Left colon (tissue), 2 donors: ENCODE data around the gene ARHGEF16. TPM values are rescaled to one million over a fixed set of nuclear protein-coding genes. Genes with fewer than 3 reads are reported as not detected.
A peak's percentile ranks its signal among the peaks of the same experiment; 100 is the strongest.

Experiments used
- ATAC-seq: fragments of 200-7000 bp; cut with Tn5 transposase; one replicate; pipeline ENCODE4 v1.9.1; 2020; ENCODE audit warnings: mild to moderate bottlenecking, moderate library complexity
- DNase-seq, 2 donors: peaks; one replicate each; pipeline ENCODE4 v3.0.0-alpha.2; 2020
- intact Hi-C, 2 donors: fragments of 100-400 bp; cut with DNase I in 1 of 2; cut with micrococcal nuclease in 1 of 2; formaldehyde crosslinking; loops; one replicate each; pipeline versions ENCODE4 v1.11.2 to v1.14.0; 2022; cut with DNase I, micrococcal nuclease
- total RNA-seq, 2 donors: library from RNA; stranded (reverse); fragmentation: NEBNext Ultra II Directional; extraction: Animal tissue kit (Norgen Biotek cat#: 25700); gene quantifications; one replicate each; pipeline ENCODE4 v1.2.1, GENCODE V29; 2021
- donor health status: DM: no; HTN: no; CAD: no.
- donor health status: DM: yes; HTN: yes; CAD: no.

The ARHGEF16 gene
- total RNA-seq, 2 donors from 2014 or later: 92.4 to 113 TPM

DNA sequence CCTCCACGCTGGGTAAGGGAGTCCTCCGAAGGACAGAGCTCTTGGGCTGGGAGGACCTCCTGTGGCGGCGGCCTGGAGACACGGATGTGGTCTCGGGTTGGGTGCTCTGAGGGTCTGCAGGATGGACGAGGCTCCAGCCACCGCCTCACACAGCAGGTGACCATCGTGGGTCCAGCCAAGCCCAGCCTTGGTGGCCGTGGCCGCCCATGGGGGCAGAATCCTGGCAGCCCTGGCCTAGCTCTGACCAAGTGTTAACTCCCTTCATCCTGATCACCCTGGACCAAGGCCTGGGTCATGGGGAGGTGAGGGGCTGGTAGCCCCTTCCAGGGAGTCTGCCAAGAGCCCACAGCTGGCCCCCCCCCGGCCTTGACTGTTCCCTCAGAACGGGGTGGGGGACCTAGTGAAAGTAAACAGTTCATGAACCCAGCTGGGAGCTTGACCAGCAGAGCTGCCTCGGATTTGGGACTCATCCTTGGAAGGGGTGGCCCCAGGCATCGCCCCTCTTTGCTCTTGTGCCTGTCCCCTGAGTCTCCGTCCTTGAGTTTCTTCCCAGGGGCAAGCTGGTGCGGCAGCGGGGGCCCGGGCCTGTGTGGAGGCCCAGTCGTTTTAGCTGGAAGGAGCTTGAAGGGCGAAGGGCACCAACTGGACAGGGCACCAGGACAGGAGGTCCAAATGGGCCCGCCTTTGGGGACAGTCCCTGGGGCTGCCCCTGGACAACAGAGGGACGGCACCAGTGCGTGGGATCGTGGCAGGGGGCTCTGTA, 17.8 kb downstream of the ARHGEF16 start:
- no peak for ATAC-seq
- intact Hi-C loops: no loop called here
- DNase-seq: no peak

GRCh38 chr1:3472906-3473305, 18.4 kb downstream of the ARHGEF16 start:
- ATAC-seq (no peak), DNase-seq (no peak)
- intact Hi-C loops: no loop called here

DNA sequence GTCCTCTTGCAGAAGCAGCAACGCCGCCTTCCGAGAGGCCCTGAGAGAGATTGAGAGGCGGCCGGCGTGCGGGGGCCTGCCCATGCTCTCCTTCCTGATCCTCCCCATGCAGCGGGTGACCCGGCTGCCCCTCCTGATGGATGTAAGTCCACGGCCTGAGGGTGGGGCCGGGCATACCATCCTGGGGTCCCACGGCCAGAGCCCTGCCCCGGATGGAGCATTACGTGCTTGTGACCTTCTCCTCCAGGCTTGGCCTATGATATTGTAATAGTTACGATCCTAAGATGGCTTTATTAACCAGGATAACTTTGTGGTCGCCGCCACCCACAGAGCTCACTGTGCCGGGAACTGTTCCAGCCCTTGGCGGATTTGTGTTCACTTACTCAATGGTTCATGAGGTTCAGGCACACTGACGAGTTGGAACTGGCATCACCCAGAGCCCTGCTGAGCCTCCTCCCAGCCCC, 18.9 kb downstream of the ARHGEF16 start:
- no peak for DNase-seq
- no peak for ATAC-seq
- intact Hi-C loops: no loop called here

GRCh38 chr1:3474016-3474415, 19.6 kb downstream of the ARHGEF16 start:
- DNase-seq (no peak), ATAC-seq (no peak)
- intact Hi-C loops: no loop called here

DNA sequence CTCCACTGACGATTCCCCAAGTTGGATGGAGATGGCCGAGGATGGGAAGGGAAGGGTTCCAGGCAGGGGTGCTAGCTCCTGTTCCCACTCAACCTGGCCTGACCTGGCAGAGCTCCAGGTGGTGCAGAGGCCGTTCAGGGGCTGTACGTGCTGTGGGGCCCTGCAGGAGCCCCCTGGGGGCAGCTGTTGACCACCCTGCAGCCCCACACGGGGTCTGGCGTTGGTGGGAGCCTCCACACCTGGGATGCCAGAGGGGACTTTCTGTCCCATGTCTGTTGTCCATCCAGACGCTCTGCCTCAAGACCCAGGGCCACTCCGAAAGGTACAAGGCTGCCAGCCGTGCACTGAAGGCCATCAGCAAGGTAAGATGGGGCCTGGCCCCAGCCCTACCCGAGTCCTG, 20.0 kb downstream of the ARHGEF16 start:
- no peak for ATAC-seq
- intact Hi-C loops: no loop called here
- no peak for DNase-seq

DNA sequence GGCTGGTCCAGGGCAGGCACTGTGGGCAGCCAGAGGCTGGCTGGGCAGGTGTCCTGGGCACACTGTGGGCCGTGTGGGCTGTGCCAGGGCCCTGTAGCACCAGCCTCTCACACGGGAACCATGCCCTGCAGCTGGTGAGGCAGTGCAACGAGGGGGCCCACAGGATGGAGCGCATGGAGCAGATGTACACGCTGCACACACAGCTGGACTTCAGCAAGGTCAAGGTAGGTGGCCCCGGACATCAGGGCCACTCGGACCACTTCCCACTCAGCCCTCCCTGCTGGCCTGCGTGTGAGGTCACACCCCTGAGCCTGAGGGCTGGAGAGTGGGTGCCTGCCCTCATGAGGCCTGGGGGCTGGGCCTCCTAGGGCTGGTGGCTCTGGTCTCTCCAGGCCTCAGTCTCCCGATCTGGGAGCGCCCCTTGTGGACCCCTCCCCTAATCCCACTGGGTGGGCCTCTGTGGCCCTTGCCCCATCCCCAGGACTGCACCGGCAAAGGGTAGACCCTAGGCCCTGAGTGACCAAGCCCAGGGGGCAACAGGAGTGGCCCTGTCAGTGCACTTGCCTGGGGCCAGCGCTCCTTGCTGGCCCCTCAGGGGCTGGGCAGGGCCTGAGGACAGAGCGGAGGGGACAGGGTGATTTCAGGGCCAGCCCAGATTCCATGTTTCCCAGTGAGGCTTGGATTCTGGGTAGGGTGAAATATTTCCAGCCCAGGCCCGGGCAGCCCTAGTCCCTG, 21.5 kb downstream of the ARHGEF16 start:
- no peak for DNase-seq
- no peak for ATAC-seq

DNA sequence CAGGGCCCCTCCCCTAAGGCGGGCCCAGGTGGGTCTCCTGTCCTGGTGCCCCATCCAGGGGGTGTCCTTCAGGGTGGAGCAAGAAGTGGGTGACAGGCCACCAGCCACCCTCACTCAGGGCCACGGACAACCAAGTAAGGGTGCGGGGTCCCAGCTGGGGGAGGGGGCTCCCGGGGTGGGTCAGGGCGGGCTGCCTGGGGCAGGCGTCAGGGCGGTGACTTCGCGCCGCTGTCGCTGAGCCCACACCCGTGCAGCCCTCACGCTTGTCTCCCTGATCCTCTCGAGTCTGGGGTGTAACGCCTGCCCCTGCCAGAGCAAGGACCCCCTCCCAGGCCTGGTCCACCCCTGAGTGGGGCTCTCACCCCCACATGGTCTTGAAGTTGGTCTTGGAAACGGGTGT, 22.2 kb downstream of the ARHGEF16 start:
- DNase-seq (no peak), ATAC-seq (no peak)
- intact Hi-C loops: no loop called here

More for the DNA sequence above, 21.5 kb downstream of the ARHGEF16 start:
- intact Hi-C loops: no loop called here

DNA sequence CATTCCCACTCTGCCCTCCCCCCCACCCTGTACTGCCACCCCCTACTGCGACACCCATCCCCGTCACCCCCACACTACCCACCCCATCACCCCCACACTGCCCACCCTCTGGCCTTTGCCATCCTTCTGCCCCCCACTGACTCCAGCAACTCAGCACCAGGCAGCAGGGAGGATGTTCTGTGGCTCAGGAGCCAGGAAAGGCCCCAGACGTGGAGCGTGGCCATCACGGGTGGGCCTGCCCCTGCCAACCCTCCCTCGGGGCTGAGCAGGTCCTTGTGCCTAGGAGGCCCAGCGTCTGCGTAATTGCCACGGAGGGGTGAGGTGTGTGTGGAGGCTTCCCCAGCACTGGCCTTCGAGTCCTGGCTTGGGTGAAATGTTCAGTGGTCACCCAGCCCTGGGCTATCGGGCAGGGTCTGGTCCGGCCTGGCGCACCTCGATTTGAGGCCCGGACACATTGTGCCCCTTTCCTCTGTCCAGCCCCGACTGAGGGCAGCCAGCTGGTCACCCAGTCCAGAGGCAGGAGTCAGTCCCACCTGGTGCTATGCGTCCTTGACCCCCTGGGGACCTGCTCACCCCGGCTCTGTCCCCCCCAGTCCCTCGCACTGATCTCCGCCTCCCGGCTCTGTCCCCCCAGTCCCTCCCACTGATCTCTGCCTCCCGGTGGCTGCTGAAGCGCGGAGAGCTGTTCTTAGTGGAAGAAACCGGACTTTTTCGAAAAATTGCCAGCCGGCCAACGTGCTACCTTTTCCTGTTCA, 23.0 kb downstream of the ARHGEF16 start:
- DNase-seq (no peak), ATAC-seq (no peak)
- intact Hi-C loops: no loop called here

- intact Hi-C loops: no loop called here
- no peak for DNase-seq
- no peak for ATAC-seq
These were observed 23.7 kb downstream of the ARHGEF16 start for GRCh38 chr1:3478187-3478586.

DNA sequence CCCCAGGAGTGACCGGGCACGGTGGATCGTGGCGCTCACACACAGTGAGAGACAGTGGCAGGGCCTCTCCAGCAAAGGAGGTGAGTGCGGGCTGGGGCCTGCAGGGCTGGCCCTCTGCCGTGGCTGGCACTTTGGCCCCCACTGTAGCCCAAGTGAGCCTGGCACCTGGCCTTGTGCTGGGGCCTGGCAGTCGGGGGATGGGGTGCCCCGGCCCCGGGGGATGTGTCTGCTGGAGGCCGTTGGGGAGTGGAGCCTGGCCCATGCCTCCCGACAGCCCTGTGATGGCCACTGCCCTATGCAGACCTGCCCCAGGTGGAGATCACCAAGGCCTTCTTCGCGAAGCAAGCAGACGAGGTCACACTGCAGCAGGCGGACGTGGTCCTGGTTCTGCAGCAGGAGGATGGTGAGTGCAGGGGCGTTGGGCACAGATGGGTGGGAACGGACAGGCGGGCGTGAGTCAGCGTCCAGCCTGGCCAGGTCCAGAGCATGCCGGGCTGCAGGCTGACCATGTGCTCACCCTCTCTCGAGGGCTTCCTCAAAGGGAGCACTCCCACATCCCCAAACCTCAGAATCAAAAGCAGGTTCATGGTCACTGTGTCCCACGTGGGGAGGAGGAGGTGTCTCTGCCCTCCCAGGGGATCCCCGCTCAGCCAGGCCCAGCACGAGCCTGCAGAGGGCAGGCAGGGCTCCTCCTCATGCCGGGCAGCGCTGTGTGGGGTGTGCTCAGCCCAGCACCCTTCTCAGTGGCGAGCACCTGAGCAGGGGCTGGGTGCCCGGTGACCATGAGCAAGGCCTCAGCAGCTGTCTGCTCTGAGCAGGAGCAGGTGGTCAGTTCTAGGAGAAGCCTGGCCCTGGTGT, 25.3 kb downstream of the ARHGEF16 start:
- no peak for DNase-seq
- ATAC-seq: peak; percentile 31
- intact Hi-C loops: no loop called here

DNA sequence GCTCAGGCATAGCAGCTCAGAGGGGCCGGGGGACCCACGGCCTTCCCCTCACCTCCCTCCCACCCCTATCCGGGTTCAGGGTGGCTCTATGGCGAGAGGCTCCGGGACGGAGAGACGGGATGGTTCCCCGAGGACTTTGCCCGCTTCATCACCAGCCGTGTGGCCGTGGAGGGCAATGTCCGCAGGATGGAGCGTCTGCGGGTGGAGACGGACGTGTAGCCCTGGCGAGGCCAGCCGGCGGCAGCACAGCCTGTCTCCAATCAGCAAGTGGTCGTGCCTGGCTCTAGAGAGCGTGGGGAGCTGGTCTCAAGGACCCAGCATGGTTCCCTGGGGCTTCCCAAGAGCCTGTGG, 25.9 kb downstream of the ARHGEF16 start:
- intact Hi-C loops: no loop called here
- DNase-seq (peak in 1 of 2 donors; percentile 58), ATAC-seq (peak; percentile 74)

DNA sequence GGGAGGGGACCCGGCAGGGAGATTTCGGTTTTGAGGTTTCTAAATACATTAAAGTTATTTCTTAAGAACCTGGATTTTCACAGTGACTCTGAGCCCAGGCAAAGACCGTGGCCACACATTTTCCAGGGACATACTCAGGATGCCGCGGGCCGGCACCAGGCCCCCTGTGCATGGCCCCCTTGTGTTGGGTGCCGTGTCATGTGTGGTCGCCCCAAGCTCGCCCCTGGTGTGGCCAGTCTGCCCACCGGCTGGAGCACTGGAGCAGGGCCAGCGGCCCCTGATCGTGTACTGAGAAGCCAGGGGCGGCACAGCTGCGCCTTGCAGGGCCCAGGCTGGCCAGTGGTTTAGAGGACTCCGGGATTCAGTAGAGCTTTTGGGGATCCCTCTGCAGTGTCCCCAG, 26.6 kb downstream of the ARHGEF16 start:
- ATAC-seq: no peak
- no peak for DNase-seq
- intact Hi-C loops: no loop called here

DNA sequence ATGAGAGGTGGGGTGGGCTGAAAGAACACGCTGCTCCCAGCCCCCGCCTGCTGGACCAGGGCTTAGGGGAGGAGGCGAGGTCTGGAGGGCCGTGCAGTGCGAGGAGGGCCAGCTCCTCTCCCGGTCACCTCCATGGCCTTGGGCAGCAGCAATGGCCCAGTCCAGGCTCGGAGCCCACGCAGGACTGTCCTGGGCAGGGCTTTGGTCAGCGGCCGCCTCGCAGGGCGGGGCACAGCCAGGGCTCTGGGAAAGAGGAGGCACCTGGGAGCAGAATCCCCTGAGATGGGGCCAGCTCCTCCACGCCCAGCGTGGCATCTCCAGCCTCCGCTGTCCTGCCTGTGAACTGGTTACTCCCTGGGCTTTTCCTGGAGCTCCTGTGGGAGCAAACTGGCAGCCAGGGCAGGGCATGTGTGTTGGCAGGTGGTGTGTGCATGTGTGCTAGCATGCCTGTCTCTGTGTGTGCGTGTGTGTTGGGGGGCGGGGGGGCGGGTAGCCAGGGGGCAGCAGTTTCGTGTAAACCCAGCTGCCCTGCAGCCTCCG, 27.4 kb downstream of the ARHGEF16 start:
- DNase-seq: no peak
- intact Hi-C loops: no loop called here
- ATAC-seq: peak; percentile 8

DNA sequence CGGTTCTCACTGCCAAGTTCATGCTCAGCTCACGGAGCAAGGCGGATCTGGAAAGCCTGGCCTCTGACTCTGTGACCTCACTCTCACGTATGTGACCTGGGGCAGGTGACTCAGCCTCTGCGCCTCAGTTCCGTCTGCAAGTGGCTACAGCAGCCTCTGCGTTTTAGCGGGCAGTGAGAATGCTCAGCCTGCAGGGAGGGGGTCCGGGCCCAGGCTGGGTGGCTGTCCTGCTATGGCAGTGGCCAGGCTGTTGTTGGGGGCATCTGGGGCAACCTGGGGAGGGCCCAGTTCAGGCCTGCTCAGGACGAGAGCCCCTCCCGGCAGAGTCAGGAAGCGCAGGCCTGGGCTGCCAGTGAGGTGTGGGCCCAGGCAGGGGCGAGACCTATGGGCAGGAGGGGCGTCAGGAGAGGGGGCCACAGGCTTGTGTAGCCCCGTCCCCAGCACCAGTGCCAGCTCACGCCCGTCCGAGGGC, 27.9 kb downstream of the ARHGEF16 start:
- peak in 1 of 2 donors; percentile 60 for DNase-seq
- intact Hi-C loops: no loop called here

GRCh38 chr1:3483380-3483779, 28.9 kb downstream of the ARHGEF16 start:
- peak; percentile 2 for ATAC-seq
- intact Hi-C loops: no loop called here
- no peak for DNase-seq

More for the DNA sequence above, 27.9 kb downstream of the ARHGEF16 start:
- ATAC-seq: peak; percentile 34

GRCh38 chr1:3483801-3484444, 29.5 kb downstream of the ARHGEF16 start:
- peak in 1 of 2 donors; percentile 60 for DNase-seq
- ATAC-seq: peak; percentile 42
- intact Hi-C loops: no loop called here

DNA sequence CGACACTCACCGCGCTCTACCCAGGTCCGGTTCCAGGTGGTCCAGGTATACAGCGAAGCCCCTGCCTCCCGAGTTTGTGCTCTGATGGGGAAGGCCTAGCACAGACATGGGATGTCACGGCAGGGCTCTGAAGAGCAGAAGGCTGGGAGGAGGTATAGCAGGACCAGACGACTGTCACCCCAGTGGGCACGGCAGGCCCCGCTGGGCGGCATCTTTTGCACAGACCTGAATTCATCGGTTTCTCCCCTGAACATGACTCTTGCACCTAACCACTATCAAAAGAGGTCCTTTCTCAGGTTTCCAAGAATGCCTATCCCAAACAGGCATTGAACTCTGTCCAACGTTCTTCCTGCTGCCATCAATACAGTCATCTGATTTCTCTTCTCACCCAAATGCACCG, 30.6 kb downstream of the ARHGEF16 start:
- ATAC-seq (no peak), DNase-seq (no peak)
- intact Hi-C loops: loop anchor here in 1 of 2 donors (5.0 kb wide), 1 partner anchor 132 kb away; no protein-coding TSS in a partner anchor

DNA sequence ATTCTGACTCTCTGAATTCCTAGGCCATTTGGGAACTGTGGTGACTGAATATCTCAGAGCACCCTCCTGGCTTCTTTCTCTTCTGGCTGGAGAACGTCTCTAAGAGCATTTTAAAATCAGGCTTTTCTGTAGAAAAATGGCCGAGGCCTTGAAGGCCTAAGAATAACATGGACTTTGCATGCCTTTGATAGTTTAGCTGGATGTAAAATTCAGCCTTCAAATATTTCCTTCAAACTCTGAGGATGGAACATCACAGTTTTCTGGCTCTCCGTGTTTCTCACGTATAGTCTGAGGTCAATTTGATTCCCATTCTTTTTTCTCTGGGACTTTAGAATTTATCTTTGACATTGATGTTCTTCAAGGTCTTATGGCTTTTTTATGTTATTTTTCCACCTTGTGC, 34.0 kb downstream of the ARHGEF16 start:
- no peak for ATAC-seq
- no peak for DNase-seq
- intact Hi-C loops: loop anchor here in 1 of 2 donors (5.0 kb wide), 1 partner anchor 129 kb away; no protein-coding TSS in a partner anchor
